HEK293 (cell line): ENCODE results near the gene WBP2NL.

Source experiments
- TRIM28 ChIP-seq: IDR thresholded peaks from 2 replicates; pipeline ENCODE4 v1.6.1; 2011; ENCODE audit warnings: low read length, control low read depth, borderline replicate concordance
- ZNF426 ChIP-seq: fragments of 450-650 bp; formaldehyde crosslinking; IDR thresholded peaks from 2 replicates; pipeline ENCODE4 v1.5.1; 2017; ENCODE audit warnings: missing biosample characterization, missing genetic modification characterization, mild to moderate bottlenecking, inconsistent platforms, moderate library complexity
- ZNF549 ChIP-seq: fragments of 450-650 bp; IDR thresholded peaks from 2 replicates; pipeline ENCODE4 v1.5.1; 2018; ENCODE audit warnings: missing biosample characterization, missing genetic modification characterization, mild to moderate bottlenecking, inconsistent platforms, moderate library complexity
- ZNF692 ChIP-seq: fragments of 450-650 bp; formaldehyde crosslinking; IDR thresholded peaks from 2 replicates; pipeline ENCODE4 v1.5.1; 2016; ENCODE audit warnings: missing biosample characterization, missing genetic modification characterization

GRCh38 chr22:42066937-42067336, 68.3 kb downstream of the WBP2NL start:
- TF ChIP-seq ZNF692 (tag by site-specific recombination), result no peak
- TF ChIP-seq ZNF549, result no peak
- TF ChIP-seq TRIM28, result no peak
- TF ChIP-seq ZNF426 (tag by site-specific recombination), result no peak
